ENCODE data around the gene ZSCAN29.

ZSCAN29 gene

GRCh38 chr15:43312378-43312777 is 58.5 kb downstream of the ZSCAN29 start:
- TF ChIP-seq, protein P1, sequence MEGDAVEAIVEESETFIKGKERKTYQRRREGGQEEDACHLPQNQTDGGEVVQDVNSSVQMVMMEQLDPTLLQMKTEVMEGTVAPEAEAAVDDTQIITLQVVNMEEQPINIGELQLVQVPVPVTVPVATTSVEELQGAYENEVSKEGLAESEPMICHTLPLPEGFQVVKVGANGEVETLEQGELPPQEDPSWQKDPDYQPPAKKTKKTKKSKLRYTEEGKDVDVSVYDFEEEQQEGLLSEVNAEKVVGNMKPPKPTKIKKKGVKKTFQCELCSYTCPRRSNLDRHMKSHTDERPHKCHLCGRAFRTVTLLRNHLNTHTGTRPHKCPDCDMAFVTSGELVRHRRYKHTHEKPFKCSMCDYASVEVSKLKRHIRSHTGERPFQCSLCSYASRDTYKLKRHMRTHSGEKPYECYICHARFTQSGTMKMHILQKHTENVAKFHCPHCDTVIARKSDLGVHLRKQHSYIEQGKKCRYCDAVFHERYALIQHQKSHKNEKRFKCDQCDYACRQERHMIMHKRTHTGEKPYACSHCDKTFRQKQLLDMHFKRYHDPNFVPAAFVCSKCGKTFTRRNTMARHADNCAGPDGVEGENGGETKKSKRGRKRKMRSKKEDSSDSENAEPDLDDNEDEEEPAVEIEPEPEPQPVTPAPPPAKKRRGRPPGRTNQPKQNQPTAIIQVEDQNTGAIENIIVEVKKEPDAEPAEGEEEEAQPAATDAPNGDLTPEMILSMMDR (IDR thresholded peaks at IDR 0.05; ENCODE audit: low read depth, low read length, missing control alignments): no peak
- H3K4me3 ChIP-seq (ENCODE audit: low read depth, low read length): no peak overlapping the region
- DNase-seq (ENCODE audit: low read depth): no peak
